ENCODE data around the gene SPDYE6.

DNA sequence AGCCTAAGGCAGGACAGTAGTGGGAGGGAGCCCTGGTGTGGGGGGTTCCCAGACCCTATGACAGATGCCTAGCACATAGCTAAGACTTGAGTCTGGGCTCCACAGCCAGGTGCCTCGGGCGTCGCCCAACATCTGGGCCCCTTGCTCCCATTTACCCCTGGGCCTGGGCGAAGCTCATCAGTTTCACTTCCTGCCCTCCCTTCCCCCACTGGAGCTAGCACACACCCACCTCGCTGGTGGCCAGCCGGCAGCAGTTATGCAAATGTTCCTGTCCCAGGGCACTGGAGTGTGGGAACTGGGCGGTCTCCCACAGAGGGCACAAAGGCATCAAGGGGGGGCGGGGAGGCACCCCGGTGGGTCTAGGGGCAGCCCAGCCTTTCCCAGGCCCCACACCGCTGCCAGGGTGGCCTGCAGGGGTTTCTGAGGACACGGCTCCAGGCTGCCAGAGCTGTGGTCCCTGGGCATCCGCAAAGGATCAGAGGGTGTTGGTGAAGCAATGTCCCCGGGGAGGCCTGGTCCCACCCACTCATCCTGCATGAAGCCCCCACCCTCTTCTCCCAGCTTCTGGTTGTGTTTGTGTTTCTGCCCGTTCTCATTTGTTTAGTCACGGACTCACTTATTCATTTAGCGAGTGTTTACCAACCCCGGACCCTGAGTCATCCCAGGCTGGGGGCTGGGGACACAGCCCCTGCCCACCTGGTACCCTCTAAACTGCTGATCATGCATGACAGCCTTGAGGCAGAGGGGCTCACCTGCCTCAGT lies 49.1 kb downstream of the SPDYE6 start:
- no peak for TF ChIP-seq EZH2phosphoT487 (IDR thresholded peaks at IDR 0.05; ENCODE audit: low read length)
- TF ChIP-seq, protein P1, sequence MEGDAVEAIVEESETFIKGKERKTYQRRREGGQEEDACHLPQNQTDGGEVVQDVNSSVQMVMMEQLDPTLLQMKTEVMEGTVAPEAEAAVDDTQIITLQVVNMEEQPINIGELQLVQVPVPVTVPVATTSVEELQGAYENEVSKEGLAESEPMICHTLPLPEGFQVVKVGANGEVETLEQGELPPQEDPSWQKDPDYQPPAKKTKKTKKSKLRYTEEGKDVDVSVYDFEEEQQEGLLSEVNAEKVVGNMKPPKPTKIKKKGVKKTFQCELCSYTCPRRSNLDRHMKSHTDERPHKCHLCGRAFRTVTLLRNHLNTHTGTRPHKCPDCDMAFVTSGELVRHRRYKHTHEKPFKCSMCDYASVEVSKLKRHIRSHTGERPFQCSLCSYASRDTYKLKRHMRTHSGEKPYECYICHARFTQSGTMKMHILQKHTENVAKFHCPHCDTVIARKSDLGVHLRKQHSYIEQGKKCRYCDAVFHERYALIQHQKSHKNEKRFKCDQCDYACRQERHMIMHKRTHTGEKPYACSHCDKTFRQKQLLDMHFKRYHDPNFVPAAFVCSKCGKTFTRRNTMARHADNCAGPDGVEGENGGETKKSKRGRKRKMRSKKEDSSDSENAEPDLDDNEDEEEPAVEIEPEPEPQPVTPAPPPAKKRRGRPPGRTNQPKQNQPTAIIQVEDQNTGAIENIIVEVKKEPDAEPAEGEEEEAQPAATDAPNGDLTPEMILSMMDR (IDR thresholded peaks at IDR 0.05; ENCODE audit: low read length): no peak

Data from MM.1S (cell line).